ENCODE data around the gene NEDD4L. TPM values are rescaled to one million over a fixed set of nuclear protein-coding genes. Genes with fewer than 3 reads are reported as not detected.
A peak's percentile ranks its signal among the peaks of the same experiment; 100 is the strongest.

NEDD4L gene
- total RNA-seq, 1 donor from 2014 or later, result 93.9 TPM

DNA sequence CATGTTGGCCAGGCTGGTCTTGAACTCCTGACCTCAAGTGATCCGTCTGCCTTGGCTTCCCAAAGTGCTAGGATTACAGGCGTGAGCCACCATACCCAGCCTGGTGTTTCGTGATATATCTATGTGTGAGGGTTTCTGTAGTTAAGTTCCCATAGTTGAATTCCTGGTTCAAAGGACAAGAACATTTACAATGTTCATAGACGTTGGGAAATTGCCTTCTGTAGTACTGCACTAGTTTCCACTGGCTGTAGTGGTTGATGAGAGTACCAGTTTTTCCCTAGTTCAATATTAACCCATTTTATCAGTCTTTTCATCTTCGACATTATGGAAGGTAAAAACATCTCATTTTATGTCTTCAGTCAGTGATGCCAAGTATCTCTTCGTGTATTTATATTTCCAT lies 171.0 kb downstream of the NEDD4L start:
- no peak overlapping the region for H3K27ac ChIP-seq (ENCODE audit: low read depth, low read length)
- FAIRE-seq, result no peak
- no peaks in the 10 kb centered on the region for H3K9me3 Mint-ChIP-seq (ENCODE audit: unreplicated experiment)

DNA sequence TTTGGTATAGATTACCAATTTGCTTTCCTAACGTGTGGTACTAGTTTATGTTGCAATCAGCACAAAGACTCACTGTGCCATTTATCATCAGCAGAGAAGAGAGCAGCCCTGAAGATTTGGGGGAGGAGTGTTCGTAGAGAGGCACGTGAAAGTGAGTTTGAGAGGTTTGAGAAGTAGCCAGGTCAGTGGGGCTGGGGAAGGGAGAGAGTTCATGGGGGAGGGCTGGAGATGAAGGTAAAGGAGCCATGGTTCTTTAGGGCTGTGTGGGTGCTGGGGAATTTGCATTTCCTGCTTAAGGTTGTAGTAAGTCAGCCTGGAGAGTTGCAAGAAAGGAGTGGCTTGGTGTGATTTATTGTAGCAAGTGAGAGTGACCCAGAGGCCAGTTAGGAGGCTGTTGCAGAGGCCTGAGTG lies 172.1 kb downstream of the NEDD4L start:
- H3K4me1 Mint-ChIP-seq (ENCODE audit: low read depth, unreplicated experiment), result peaks cover 69% of the 10 kb centered on the region
- H3K9me3 Mint-ChIP-seq (ENCODE audit: unreplicated experiment), result no peaks in the 10 kb centered on the region
- H3K27ac Mint-ChIP-seq (ENCODE audit: unreplicated experiment), result peak overlapping the region; percentile 21
- FAIRE-seq (no peak), DNase-seq (ENCODE audit: low read depth) (peak; percentile 46)
- H3K27me3 Mint-ChIP-seq (ENCODE audit: low read depth, unreplicated experiment), result no peaks in the 10 kb centered on the region
- H3K4me3 Mint-ChIP-seq (ENCODE audit: unreplicated experiment), result peak overlapping the region; percentile 2
- no peak overlapping the region for H2AFZ ChIP-seq (ENCODE audit: low read depth, low read length)
- no peak overlapping the region for H3K27ac ChIP-seq (ENCODE audit: low read depth, low read length)
- no peak for TF ChIP-seq EZH2 (IDR thresholded peaks at IDR 0.05; ENCODE audit: insufficient read depth, low read length)
- TF ChIP-seq, protein P1, sequence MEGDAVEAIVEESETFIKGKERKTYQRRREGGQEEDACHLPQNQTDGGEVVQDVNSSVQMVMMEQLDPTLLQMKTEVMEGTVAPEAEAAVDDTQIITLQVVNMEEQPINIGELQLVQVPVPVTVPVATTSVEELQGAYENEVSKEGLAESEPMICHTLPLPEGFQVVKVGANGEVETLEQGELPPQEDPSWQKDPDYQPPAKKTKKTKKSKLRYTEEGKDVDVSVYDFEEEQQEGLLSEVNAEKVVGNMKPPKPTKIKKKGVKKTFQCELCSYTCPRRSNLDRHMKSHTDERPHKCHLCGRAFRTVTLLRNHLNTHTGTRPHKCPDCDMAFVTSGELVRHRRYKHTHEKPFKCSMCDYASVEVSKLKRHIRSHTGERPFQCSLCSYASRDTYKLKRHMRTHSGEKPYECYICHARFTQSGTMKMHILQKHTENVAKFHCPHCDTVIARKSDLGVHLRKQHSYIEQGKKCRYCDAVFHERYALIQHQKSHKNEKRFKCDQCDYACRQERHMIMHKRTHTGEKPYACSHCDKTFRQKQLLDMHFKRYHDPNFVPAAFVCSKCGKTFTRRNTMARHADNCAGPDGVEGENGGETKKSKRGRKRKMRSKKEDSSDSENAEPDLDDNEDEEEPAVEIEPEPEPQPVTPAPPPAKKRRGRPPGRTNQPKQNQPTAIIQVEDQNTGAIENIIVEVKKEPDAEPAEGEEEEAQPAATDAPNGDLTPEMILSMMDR (IDR thresholded peaks at IDR 0.05; ENCODE audit: insufficient read depth, low read depth, low read length), result no peak
- H4K20me1 ChIP-seq (ENCODE audit: insufficient read depth, low read length), result no peaks in the 10 kb centered on the region
- peak overlapping the region; percentile 45 for H3K4me2 ChIP-seq (ENCODE audit: low read length)
- H3K27me3 ChIP-seq (ENCODE audit: insufficient read depth, low read length), result no peaks in the 10 kb centered on the region
- no peak overlapping the region for H3K9ac ChIP-seq (ENCODE audit: low read length)
- H3K4me1 ChIP-seq (ENCODE audit: insufficient read depth, low read length), result peaks cover 40% of the 10 kb centered on the region
- no peak overlapping the region for H3K4me3 ChIP-seq (ENCODE audit: insufficient read depth, low read depth, low read length)
- peaks cover 18% of the 10 kb centered on the region for H3K79me2 ChIP-seq (ENCODE audit: insufficient read depth, low read length)
- no peaks in the 10 kb centered on the region for H3K36me3 Mint-ChIP-seq (ENCODE audit: low read depth, unreplicated experiment)
- H3K9me3 ChIP-seq (ENCODE audit: insufficient read depth, low read depth, low read length), result no peaks in the 10 kb centered on the region
- no peaks in the 10 kb centered on the region for H3K36me3 ChIP-seq (ENCODE audit: insufficient read depth, low read length)

More for the DNA sequence above, 171.0 kb downstream of the NEDD4L start:
- H3K36me3 ChIP-seq (ENCODE audit: insufficient read depth, low read length), result no peaks in the 10 kb centered on the region
- peaks cover 34% of the 10 kb centered on the region for H3K4me1 ChIP-seq (ENCODE audit: insufficient read depth, low read length)
- Mint-ChIP-seq H3K36me3 (ENCODE audit: low read depth, unreplicated experiment) (no peaks in the 10 kb centered on the region), H3K4me1 (ENCODE audit: low read depth, unreplicated experiment) (peaks cover 67% of the 10 kb centered on the region), H3K27ac (ENCODE audit: unreplicated experiment) (peak overlapping the region; percentile 98), H3K4me3 (ENCODE audit: unreplicated experiment) (no peak overlapping the region), H3K27me3 (ENCODE audit: low read depth, unreplicated experiment) (no peaks in the 10 kb centered on the region)
- H3K9ac ChIP-seq (ENCODE audit: low read length), result no peak overlapping the region
- H3K27me3 ChIP-seq (ENCODE audit: insufficient read depth, low read length), result no peaks in the 10 kb centered on the region
- no peak for DNase-seq (ENCODE audit: low read depth)
- no peaks in the 10 kb centered on the region for H3K9me3 ChIP-seq (ENCODE audit: insufficient read depth, low read depth, low read length)
- peaks cover 15% of the 10 kb centered on the region for H3K79me2 ChIP-seq (ENCODE audit: insufficient read depth, low read length)
- TF ChIP-seq, protein P1 (IDR thresholded peaks at IDR 0.05; ENCODE audit: insufficient read depth, low read depth, low read length), result no peak
- TF ChIP-seq EZH2 (IDR thresholded peaks at IDR 0.05; ENCODE audit: insufficient read depth, low read length), result no peak
- H4K20me1 ChIP-seq (ENCODE audit: insufficient read depth, low read length), result no peaks in the 10 kb centered on the region
- no peak overlapping the region for H3K4me2 ChIP-seq (ENCODE audit: low read length)
- H3K4me3 ChIP-seq (ENCODE audit: insufficient read depth, low read depth, low read length), result no peak overlapping the region
- no peak overlapping the region for H2AFZ ChIP-seq (ENCODE audit: low read depth, low read length)

DNA sequence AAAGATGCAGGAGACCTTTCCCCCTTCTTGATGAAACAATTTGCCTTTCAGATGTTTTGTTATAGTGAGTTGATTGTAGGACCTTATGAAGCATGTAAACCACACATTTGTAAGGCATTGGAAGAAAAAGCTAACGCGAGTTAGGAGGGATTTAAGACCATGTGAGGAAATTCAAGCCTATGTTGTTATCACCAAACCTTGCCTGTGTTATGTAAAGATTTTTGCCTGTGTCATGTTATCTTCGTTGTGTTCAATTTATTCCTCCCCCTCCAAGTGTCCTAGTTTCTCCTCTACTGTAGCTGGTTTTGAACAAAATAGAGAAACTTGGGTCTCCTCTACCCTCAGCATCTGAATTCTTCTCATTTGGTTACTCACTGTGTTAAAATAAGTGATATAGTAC lies 173.0 kb downstream of the NEDD4L start:
- no peak for DNase-seq (ENCODE audit: low read depth)
- H2AFZ ChIP-seq (ENCODE audit: low read depth, low read length), result no peak overlapping the region
- H3K27ac ChIP-seq (ENCODE audit: low read depth, low read length), result no peak overlapping the region
- no peak overlapping the region for H3K4me3 ChIP-seq (ENCODE audit: insufficient read depth, low read depth, low read length)
- no peak overlapping the region for H3K4me2 ChIP-seq (ENCODE audit: low read length)
- no peaks in the 10 kb centered on the region for H3K9me3 ChIP-seq (ENCODE audit: insufficient read depth, low read depth, low read length)
- H3K27ac Mint-ChIP-seq (ENCODE audit: unreplicated experiment), result no peak overlapping the region
- no peaks in the 10 kb centered on the region for H4K20me1 ChIP-seq (ENCODE audit: insufficient read depth, low read length)
- H3K4me1 ChIP-seq (ENCODE audit: insufficient read depth, low read length), result peaks cover 41% of the 10 kb centered on the region
- peaks cover 66% of the 10 kb centered on the region for H3K4me1 Mint-ChIP-seq (ENCODE audit: low read depth, unreplicated experiment)
- H3K79me2 ChIP-seq (ENCODE audit: insufficient read depth, low read length), result peaks cover 25% of the 10 kb centered on the region
- H3K27me3 Mint-ChIP-seq (ENCODE audit: low read depth, unreplicated experiment), result no peaks in the 10 kb centered on the region
- peak; percentile 43 for FAIRE-seq
- H3K36me3 ChIP-seq (ENCODE audit: insufficient read depth, low read length), result no peaks in the 10 kb centered on the region
- H3K9ac ChIP-seq (ENCODE audit: low read length), result no peak overlapping the region
- H3K9me3 Mint-ChIP-seq (ENCODE audit: unreplicated experiment), result no peaks in the 10 kb centered on the region
- no peaks in the 10 kb centered on the region for H3K27me3 ChIP-seq (ENCODE audit: insufficient read depth, low read length)
- no peaks in the 10 kb centered on the region for H3K36me3 Mint-ChIP-seq (ENCODE audit: low read depth, unreplicated experiment)
- H3K4me3 Mint-ChIP-seq (ENCODE audit: unreplicated experiment), result no peak overlapping the region
- TF ChIP-seq EZH2 (IDR thresholded peaks at IDR 0.05; ENCODE audit: insufficient read depth, low read length), result no peak
- TF ChIP-seq, protein P1 (IDR thresholded peaks at IDR 0.05; ENCODE audit: insufficient read depth, low read depth, low read length), result no peak
